GM18517 (cell line): ENCODE data around the gene DGLUCY.
"Not testable (repeated sequence)": the region's sequence is repeated elsewhere in the genome, so short reads cannot be mapped to it uniquely, and the experiment has no call there.

Source experiments
- ATAC-seq: cut with Tn5 transposase; IDR thresholded peaks from one replicate; pipeline ENCODE4 v1.9.1; 2021; ENCODE audit warnings: mild to moderate bottlenecking, moderate library complexity; ENCODE audit not compliant: unreplicated experiment

Gene DGLUCY

GRCh38 chr14:91113829-91114078 is at the start of gene DGLUCY:
Gene DGLUCY (plus strand): TSS chr14:91114073. CDS start chr14:91160295, 46,222 bp downstream.
- peak; percentile 56 for ATAC-seq

GRCh38 chr14:91065266-91065665 is 48.6 kb upstream of the DGLUCY start:
- ATAC-seq, result no peak

GRCh38 chr14:91067186-91067585 is 46.7 kb upstream of the DGLUCY start:
- no peak for ATAC-seq

GRCh38 chr14:91068642-91069041 is 45.2 kb upstream of the DGLUCY start:
- ATAC-seq, result no peak

- ATAC-seq, result no peak
Measured at GRCh38 chr14:91070572-91070971, 43.3 kb upstream of the DGLUCY start.

GRCh38 chr14:91075553-91075952 is 38.3 kb upstream of the DGLUCY start:
- no peak for ATAC-seq

- ATAC-seq, result peak; percentile 70
Measured at GRCh38 chr14:91078095-91078737, 35.7 kb upstream of the DGLUCY start.

GRCh38 chr14:91080071-91080470 is 33.8 kb upstream of the DGLUCY start:
- no peak for ATAC-seq

- no peak for ATAC-seq
Measured at GRCh38 chr14:91082282-91082681, 31.6 kb upstream of the DGLUCY start.

GRCh38 chr14:91084516-91084915 is 29.4 kb upstream of the DGLUCY start:
- no peak for ATAC-seq

GRCh38 chr14:91087470-91087869 is 26.4 kb upstream of the DGLUCY start:
- not testable (repeated sequence) for ATAC-seq

GRCh38 chr14:91088585-91089235 is 25.2 kb upstream of the DGLUCY start:
- no peak for ATAC-seq

- ATAC-seq, result no peak
Measured at GRCh38 chr14:91089958-91090535, 23.8 kb upstream of the DGLUCY start.

GRCh38 chr14:91090743-91091142 is 23.1 kb upstream of the DGLUCY start:
- ATAC-seq, result no peak

- ATAC-seq, result no peak
Measured at GRCh38 chr14:91092073-91092472, 21.8 kb upstream of the DGLUCY start.

- not testable (repeated sequence) for ATAC-seq
Measured at GRCh38 chr14:91093743-91094472, 20.0 kb upstream of the DGLUCY start.

GRCh38 chr14:91094772-91095171 is 19.1 kb upstream of the DGLUCY start:
- ATAC-seq, result no peak

- ATAC-seq, result no peak
Measured at GRCh38 chr14:91095178-91095577, 18.7 kb upstream of the DGLUCY start.

- ATAC-seq, result not testable (repeated sequence)
Measured at GRCh38 chr14:91097657-91098056, 16.2 kb upstream of the DGLUCY start.

GRCh38 chr14:91098591-91098990 is 15.3 kb upstream of the DGLUCY start:
- ATAC-seq, result no peak

GRCh38 chr14:91100102-91100501 is 13.8 kb upstream of the DGLUCY start:
- no peak for ATAC-seq

GRCh38 chr14:91103116-91103515 is 10.8 kb upstream of the DGLUCY start:
- ATAC-seq, result no peak
